ENCODE measurements around the gene DYNLT5. TPM values are rescaled to one million over a fixed set of nuclear protein-coding genes. Genes with fewer than 3 reads are reported as not detected.

Gene DYNLT5
- total RNA-seq, 1 experiment from 2014 or later = not detected

GRCh38 chr1:66761221-66761620 lies 9.0 kb downstream of the DYNLT5 start:
- peak; percentile 28 for DNase-seq
- no peak overlapping the region for H3K4me3 ChIP-seq (ENCODE audit: low read length)
- no peaks in the 10 kb centered on the region for H3F3A ChIP-seq (ENCODE audit: low read length, unreplicated experiment)
- H3K27ac ChIP-seq (ENCODE audit: low read length) = no peak overlapping the region
- TF ChIP-seq EZH2 (IDR thresholded peaks at IDR 0.05; ENCODE audit: low read length, unreplicated experiment) = no peak
- no peak for TF ChIP-seq EZH2phosphoT487 (IDR thresholded peaks at IDR 0.05; ENCODE audit: borderline replicate concordance, low read length)
- TF ChIP-seq CTCF (conservative IDR thresholded peaks at IDR 0.05; ENCODE audit: low read depth, low read length) = no peak
- H3K4me1 ChIP-seq (ENCODE audit: insufficient read depth, low read length) = no peaks in the 10 kb centered on the region
- no peak; the same call in 1 of the 2 replicates for ATAC-seq
- H3K4me2 ChIP-seq (ENCODE audit: low read length) = no peak overlapping the region
- POLR2A ChIA-PET (ENCODE audit: unreplicated experiment) = no interaction called here
- no peaks in the 10 kb centered on the region for H3K9me3 ChIP-seq (ENCODE audit: low read length)
- no peaks in the 10 kb centered on the region for H3K79me2 ChIP-seq (ENCODE audit: low read length)
- CTCF ChIA-PET = no interaction called here
- H3K36me3 ChIP-seq (ENCODE audit: low read depth, low read length) = no peaks in the 10 kb centered on the region
- no peak overlapping the region for H2AFZ ChIP-seq (ENCODE audit: low read length)
- intact Hi-C loops (cut with micrococcal nuclease) = loop anchor here (10.0 kb wide), 1 partner anchor 744 kb away; no protein-coding TSS in a partner anchor
- peaks cover 12% of the 10 kb centered on the region; the same call in 1 of the 2 replicates for H3K27me3 ChIP-seq (ENCODE audit: low read length)
- no peaks in the 10 kb centered on the region for H3K9me2 ChIP-seq (replicated peaks; ENCODE audit: low read length)
- no peaks in the 10 kb centered on the region for H4K20me1 ChIP-seq (ENCODE audit: low read length)
- no peak overlapping the region for H3K9ac ChIP-seq (ENCODE audit: low read length)
- no TSS peak for BruUV-seq (replicated peaks)

- Histone ChIP-seq H3K9ac (ENCODE audit: low read length) (no peak overlapping the region), H3K4me2 (ENCODE audit: low read length) (no peak overlapping the region), H3K4me1 (ENCODE audit: insufficient read depth, low read length) (no peaks in the 10 kb centered on the region), H3K79me2 (ENCODE audit: low read length) (no peaks in the 10 kb centered on the region), H3K27me3 (ENCODE audit: low read length) (no peaks in the 10 kb centered on the region), H4K20me1 (ENCODE audit: low read length) (no peaks in the 10 kb centered on the region), H2AFZ (ENCODE audit: low read length) (no peak overlapping the region), H3K4me3 (ENCODE audit: low read length) (no peak overlapping the region), H3F3A (ENCODE audit: low read length, unreplicated experiment) (no peaks in the 10 kb centered on the region), H3K36me3 (ENCODE audit: low read depth, low read length) (no peaks in the 10 kb centered on the region), H3K9me3 (ENCODE audit: low read length) (no peaks in the 10 kb centered on the region), H3K9me2 (replicated peaks; ENCODE audit: low read length) (no peaks in the 10 kb centered on the region), H3K27ac (ENCODE audit: low read length) (no peak overlapping the region)
- intact Hi-C loops (cut with micrococcal nuclease) = loop anchor here (1.0 to 10.0 kb wide), 5 partner anchors 167 to 740 kb away; no protein-coding TSS in a partner anchor
- POLR2A ChIA-PET (ENCODE audit: unreplicated experiment) = no interaction called here
- ATAC-seq (peak; percentile 66), DNase-seq (peak; percentile 65)
- CTCF ChIA-PET = interaction anchor here (0.8 to 1.4 kb wide), 3 partner anchors 179 to 447 kb away, joined by 3 to 4 read pairs (median 3); no protein-coding TSS in a partner anchor
- no TSS peak for BruUV-seq (replicated peaks)
- TF ChIP-seq EZH2 (IDR thresholded peaks at IDR 0.05; ENCODE audit: low read length, unreplicated experiment) = no peak
- peak; percentile 92 for TF ChIP-seq CTCF (conservative IDR thresholded peaks at IDR 0.05; ENCODE audit: low read depth, low read length)
Measured at GRCh38 chr1:66764994-66765578, 12.8 kb downstream of the DYNLT5 start.

- Histone ChIP-seq H3K27me3 (ENCODE audit: low read length) (no peaks in the 10 kb centered on the region), H3K9me3 (ENCODE audit: low read length) (no peaks in the 10 kb centered on the region), H3K4me3 (ENCODE audit: low read length) (no peak overlapping the region), H3K4me1 (ENCODE audit: insufficient read depth, low read length) (no peaks in the 10 kb centered on the region), H2AFZ (ENCODE audit: low read length) (no peak overlapping the region), H3K9me2 (replicated peaks; ENCODE audit: low read length) (no peaks in the 10 kb centered on the region), H4K20me1 (ENCODE audit: low read length) (no peaks in the 10 kb centered on the region), H3K27ac (ENCODE audit: low read length) (no peak overlapping the region), H3K9ac (ENCODE audit: low read length) (no peak overlapping the region), H3K36me3 (ENCODE audit: low read depth, low read length) (no peaks in the 10 kb centered on the region), H3K4me2 (ENCODE audit: low read length) (no peak overlapping the region), H3K79me2 (ENCODE audit: low read length) (no peaks in the 10 kb centered on the region), H3F3A (ENCODE audit: low read length, unreplicated experiment) (no peaks in the 10 kb centered on the region)
- POLR2A ChIA-PET (ENCODE audit: unreplicated experiment) = no interaction called here
- CTCF ChIA-PET = no interaction called here
- no TSS peak for BruUV-seq (replicated peaks)
- intact Hi-C loops (cut with micrococcal nuclease) = loop anchor here (5.0 to 10.0 kb wide), 2 partner anchors 165 to 737 kb away; no protein-coding TSS in a partner anchor
- TF ChIP-seq EZH2 (IDR thresholded peaks at IDR 0.05; ENCODE audit: low read length, unreplicated experiment) = no peak
- TF ChIP-seq EZH2phosphoT487 (IDR thresholded peaks at IDR 0.05; ENCODE audit: borderline replicate concordance, low read length) = no peak
- no peak for TF ChIP-seq CTCF (conservative IDR thresholded peaks at IDR 0.05; ENCODE audit: low read depth, low read length)
- DNase-seq (no peak), ATAC-seq (no peak)
Measured at GRCh38 chr1:66767626-66768025, 15.4 kb downstream of the DYNLT5 start.
